HEK293 (cell line): ENCODE measurements around the gene THSD7A.

Experiments
- CTCF ChIA-PET: fragments of 350-600 bp; formaldehyde crosslinking; extraction: SDS; loops from one replicate; lab custom pipeline; 2021; ENCODE audit warnings: antibody characterized with exemption; lab: Yijun Ruan, JAX
- POLR2A ChIA-PET: fragments of 300-600 bp; formaldehyde crosslinking; extraction: SDS; loops from one replicate; lab custom pipeline; 2020; ENCODE audit warnings: antibody characterized with exemption, inconsistent platforms; lab: Yijun Ruan, JAX
- H3K27ac ChIP-seq: fragments of 200-500 bp; sonication (Bioruptor generic); 2 replicates; pipeline ENCODE4 v1.5.1; 2014; ENCODE audit warnings: low read depth, low read length, control low read depth, inconsistent platforms; ENCODE audit errors: extremely low read depth
- H3K36me3 ChIP-seq, 2 experiments: fragments of 200-500 bp in 1 of 2; sonication (Bioruptor generic) in 1 of 2; 1 replicate in 1 of 2; 2 replicates in 1 of 2; pipeline ENCODE4 v1.5.1; 2014 to 2017; ENCODE audit warnings: inconsistent platforms in 2 of 2, low read length in 2 of 2; ENCODE audit not compliant: control insufficient read depth in 2 of 2, insufficient read depth in 1 of 2
- H3K4me1 ChIP-seq: fragments of 200-500 bp; sonication (Bioruptor generic); 2 replicates; pipeline ENCODE4 v1.5.1; 2014; ENCODE audit warnings: mild to moderate bottlenecking, low read length, inconsistent platforms; ENCODE audit not compliant: control insufficient read depth, insufficient read depth
- H3K4me3 ChIP-seq: 2 replicates; pipeline ENCODE4 v1.5.1; 2011; ENCODE audit warnings: low read depth, mild to moderate bottlenecking, control low read depth, low read length, moderate library complexity
- H3K9me3 ChIP-seq: fragments of 200-500 bp; sonication (Bioruptor generic); 2 replicates; pipeline ENCODE4 v1.5.1; 2014; ENCODE audit warnings: low read depth, low read length, inconsistent platforms; ENCODE audit not compliant: control insufficient read depth, insufficient read depth
- HOXD13 ChIP-seq: sonication (generic); formaldehyde crosslinking; IDR thresholded peaks from 2 replicates; pipeline ENCODE4 v1.8.0; 2022; ENCODE audit warnings: missing genetic modification reagents, borderline replicate concordance
- OSR2 ChIP-seq: fragments of 450-650 bp; formaldehyde crosslinking; IDR thresholded peaks from 2 replicates; pipeline ENCODE4 v1.5.1; 2016; ENCODE audit warnings: missing biosample characterization, missing genetic modification characterization
- SCRT2 ChIP-seq: fragments of 450-650 bp; formaldehyde crosslinking; IDR thresholded peaks from 2 replicates; pipeline ENCODE4 v1.5.1; 2016; ENCODE audit warnings: missing biosample characterization, missing genetic modification characterization
- SETDB1 ChIP-seq: IDR thresholded peaks from one replicate; pipeline ENCODE4 v1.6.1; 2017; ENCODE audit warnings: mild to moderate bottlenecking, low read length, moderate library complexity, mixed read lengths; ENCODE audit not compliant: insufficient read length
- TRIM28 ChIP-seq: IDR thresholded peaks from 2 replicates; pipeline ENCODE4 v1.6.1; 2011; ENCODE audit warnings: low read length, control low read depth, borderline replicate concordance
- TSHZ1 ChIP-seq: fragments of 450-650 bp; formaldehyde crosslinking; IDR thresholded peaks from 2 replicates; pipeline ENCODE4 v1.5.1; 2016; ENCODE audit warnings: missing biosample characterization, missing genetic modification characterization, borderline replicate concordance
- ZBTB8A ChIP-seq: fragments of 450-650 bp; formaldehyde crosslinking; IDR thresholded peaks from 2 replicates; pipeline ENCODE4 v1.5.1; 2016; ENCODE audit warnings: missing biosample characterization, missing genetic modification characterization
- ZEB2 ChIP-seq: fragments of 450-650 bp; formaldehyde crosslinking; IDR thresholded peaks from 2 replicates; pipeline ENCODE4 v1.5.1; 2016; ENCODE audit warnings: missing biosample characterization, missing genetic modification characterization
- ZNF16 ChIP-seq: fragments of 450-650 bp; formaldehyde crosslinking; IDR thresholded peaks from 2 replicates; pipeline ENCODE4 v1.5.1; 2016; ENCODE audit warnings: low read depth, missing biosample characterization, missing genetic modification characterization
- ZNF169 ChIP-seq: fragments of 450-650 bp; formaldehyde crosslinking; IDR thresholded peaks from 2 replicates; pipeline ENCODE4 v1.5.1; 2016; ENCODE audit warnings: missing biosample characterization, missing genetic modification characterization
- ZNF19 ChIP-seq: fragments of 450-650 bp; formaldehyde crosslinking; IDR thresholded peaks from 2 replicates; pipeline ENCODE4; 2016; ENCODE audit warnings: missing biosample characterization, missing genetic modification characterization, low read depth
- ZNF221 ChIP-seq: fragments of 450-650 bp; formaldehyde crosslinking; IDR thresholded peaks from 2 replicates; pipeline ENCODE4 v1.5.1; 2017; ENCODE audit warnings: missing biosample characterization, missing genetic modification characterization, borderline replicate concordance
- ZNF223 ChIP-seq: fragments of 450-650 bp; formaldehyde crosslinking; IDR thresholded peaks from 2 replicates; pipeline ENCODE4 v1.5.1; 2016; ENCODE audit warnings: missing biosample characterization, missing genetic modification characterization
- ZNF26 ChIP-seq: fragments of 450-650 bp; formaldehyde crosslinking; IDR thresholded peaks from 2 replicates; pipeline ENCODE4 v1.5.1; 2016; ENCODE audit warnings: missing biosample characterization, missing genetic modification characterization
- ZNF302 ChIP-seq: fragments of 450-650 bp; formaldehyde crosslinking; IDR thresholded peaks from 2 replicates; pipeline ENCODE4 v1.5.1; 2016; ENCODE audit warnings: missing biosample characterization, missing genetic modification characterization, low read depth
- ZNF324 ChIP-seq: fragments of 450-650 bp; formaldehyde crosslinking; IDR thresholded peaks from 2 replicates; pipeline ENCODE4 v1.5.1; 2016; ENCODE audit warnings: missing biosample characterization, missing genetic modification characterization
- ZNF350 ChIP-seq: fragments of 450-650 bp; formaldehyde crosslinking; IDR thresholded peaks from 2 replicates; pipeline ENCODE4 v1.5.0; 2017; ENCODE audit warnings: missing biosample characterization, mild to moderate bottlenecking, missing genetic modification characterization
- ZNF561 ChIP-seq: fragments of 450-650 bp; IDR thresholded peaks from 2 replicates; pipeline ENCODE4 v1.5.1; 2018; ENCODE audit warnings: missing biosample characterization, missing genetic modification characterization, borderline replicate concordance
- ZNF571 ChIP-seq: fragments of 450-650 bp; formaldehyde crosslinking; IDR thresholded peaks from 2 replicates; pipeline ENCODE4 v1.5.0; 2017; ENCODE audit warnings: missing biosample characterization, missing genetic modification characterization
- ZNF600 ChIP-seq: fragments of 450-650 bp; formaldehyde crosslinking; IDR thresholded peaks from 2 replicates; pipeline ENCODE4 v1.5.1; 2016; ENCODE audit warnings: missing biosample characterization, missing genetic modification characterization
- ZNF660 ChIP-seq: fragments of 450-650 bp; IDR thresholded peaks from 2 replicates; pipeline ENCODE4 v1.5.1; 2018; ENCODE audit warnings: missing biosample characterization, mild to moderate bottlenecking, missing genetic modification characterization
- ZNF692 ChIP-seq: fragments of 450-650 bp; formaldehyde crosslinking; IDR thresholded peaks from 2 replicates; pipeline ENCODE4 v1.5.1; 2016; ENCODE audit warnings: missing biosample characterization, missing genetic modification characterization
- ZNF76 ChIP-seq: fragments of 450-650 bp; formaldehyde crosslinking; IDR thresholded peaks from 2 replicates; pipeline ENCODE4; 2016; ENCODE audit warnings: low read depth, missing biosample characterization, missing genetic modification characterization, borderline replicate concordance
- TF ChIP-seq, protein P1 (sequence below): fragments of 450-650 bp; formaldehyde crosslinking; IDR thresholded peaks from 2 replicates; pipeline ENCODE4 v1.5.1; 2016; ENCODE audit warnings: missing biosample characterization, missing genetic modification characterization
- TF ChIP-seq, protein P2 (sequence below): fragments of 450-650 bp; formaldehyde crosslinking; IDR thresholded peaks from 2 replicates; pipeline ENCODE4 v1.5.1; 2016; ENCODE audit warnings: missing biosample characterization, missing genetic modification characterization

The THSD7A gene

GRCh38 chr7:11592699-11593098, 239.3 kb downstream of the THSD7A start:
- Histone ChIP-seq H3K4me1 (no peaks in the 10 kb centered on the region), H3K9me3 (no peaks in the 10 kb centered on the region), H3K4me3 (no peak overlapping the region), H3K36me3 (no peaks in the 10 kb centered on the region), H3K27ac (no peak overlapping the region)
- POLR2A ChIA-PET: no interaction called here
- CTCF ChIA-PET: no interaction called here
- TF ChIP-seq SETDB1 (no peak), ZNF169 (tag by site-specific recombination) (no peak), OSR2 (no peak), ZNF16 (tag by site-specific recombination) (no peak), ZNF571 (tag by site-specific recombination) (no peak), SCRT2 (tag by site-specific recombination) (no peak), ZEB2 (tag by site-specific recombination) (no peak), ZNF600 (no peak), ZNF302 (tag by site-specific recombination) (no peak), ZNF26 (tag by site-specific recombination) (no peak)

DNA sequence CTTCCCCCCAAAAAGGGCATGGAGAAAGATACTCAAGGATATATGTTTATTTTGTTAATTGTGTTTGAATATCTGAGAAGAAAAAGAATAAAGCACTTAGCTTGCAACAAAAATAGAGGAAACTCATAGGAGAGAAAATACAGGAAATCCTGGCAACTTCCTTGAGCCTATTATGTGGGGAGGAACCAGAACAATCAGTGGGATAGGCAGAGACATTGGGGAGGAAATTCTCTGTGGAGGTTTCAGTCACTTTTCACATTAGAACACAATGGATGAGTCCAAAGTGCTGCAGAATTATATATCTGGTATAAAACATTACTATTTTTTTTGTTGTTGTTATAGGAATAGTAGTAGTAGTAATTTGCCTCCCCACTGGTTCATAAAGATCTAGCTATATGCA, 240.1 kb downstream of the THSD7A start:
- Histone ChIP-seq H3K36me3 (no peaks in the 10 kb centered on the region), H3K9me3 (no peaks in the 10 kb centered on the region), H3K4me3 (no peak overlapping the region), H3K27ac (no peak overlapping the region), H3K4me1 (no peaks in the 10 kb centered on the region)
- ChIA-PET CTCF (no interaction called here), POLR2A (no interaction called here)
- no peak for TF ChIP-seq ZNF350
- no peak for TF ChIP-seq ZNF561 (tag by site-specific recombination)
- TF ChIP-seq HOXD13 (CRISPR knock-in tag): no peak
- no peak for TF ChIP-seq TSHZ1 (tag by site-specific recombination)
- TF ChIP-seq TRIM28: no peak
- TF ChIP-seq ZBTB8A (tag by site-specific recombination): no peak

GRCh38 chr7:11591055-11591633, 240.9 kb downstream of the THSD7A start:
- no peaks in the 10 kb centered on the region for H3K4me1 ChIP-seq
- no peak overlapping the region for H3K27ac ChIP-seq
- CTCF ChIA-PET: no interaction called here
- H3K4me3 ChIP-seq: no peak overlapping the region
- H3K9me3 ChIP-seq: no peaks in the 10 kb centered on the region
- no peaks in the 10 kb centered on the region for H3K36me3 ChIP-seq
- POLR2A ChIA-PET: no interaction called here
- TF ChIP-seq ZNF324 (tag by site-specific recombination) (no peak), ZNF19 (tag by site-specific recombination) (no peak), ZNF692 (tag by site-specific recombination) (no peak), ZNF76 (no peak), ZNF221 (tag by site-specific recombination) (no peak), ZNF561 (tag by site-specific recombination) (no peak), ZNF660 (tag by site-specific recombination) (no peak), ZNF223 (tag by site-specific recombination) (no peak)
- TF ChIP-seq, protein P1, sequence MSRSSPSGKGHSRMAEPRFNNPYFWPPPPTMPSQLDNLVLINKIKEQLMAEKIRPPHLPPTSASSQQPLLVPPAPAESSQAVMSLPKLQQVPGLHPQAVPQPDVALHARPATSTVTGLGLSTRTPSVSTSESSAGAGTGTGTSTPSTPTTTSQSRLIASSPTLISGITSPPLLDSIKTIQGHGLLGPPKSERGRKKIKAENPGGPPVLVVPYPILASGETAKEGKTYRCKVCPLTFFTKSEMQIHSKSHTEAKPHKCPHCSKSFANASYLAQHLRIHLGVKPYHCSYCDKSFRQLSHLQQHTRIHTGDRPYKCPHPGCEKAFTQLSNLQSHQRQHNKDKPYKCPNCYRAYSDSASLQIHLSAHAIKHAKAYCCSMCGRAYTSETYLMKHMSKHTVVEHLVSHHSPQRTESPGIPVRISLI (tag by site-specific recombination): no peak
- TF ChIP-seq, protein P2, sequence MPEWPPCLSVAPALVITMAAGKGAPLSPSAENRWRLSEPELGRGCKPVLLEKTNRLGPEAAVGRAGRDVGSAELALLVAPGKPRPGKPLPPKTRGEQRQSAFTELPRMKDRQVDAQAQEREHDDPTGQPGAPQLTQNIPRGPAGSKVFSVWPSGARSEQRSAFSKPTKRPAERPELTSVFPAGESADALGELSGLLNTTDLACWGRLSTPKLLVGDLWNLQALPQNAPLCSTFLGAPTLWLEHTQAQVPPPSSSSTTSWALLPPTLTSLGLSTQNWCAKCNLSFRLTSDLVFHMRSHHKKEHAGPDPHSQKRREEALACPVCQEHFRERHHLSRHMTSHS (tag by site-specific recombination): no peak
